Measurements from ENCODE around the gene ACSF3. TPM values are rescaled to one million over a fixed set of nuclear protein-coding genes. Genes with fewer than 3 reads are reported as not detected.
A peak's percentile ranks its signal among the peaks of the same experiment; 100 is the strongest.

ACSF3 gene
- total RNA-seq, 2 donors from 2014 or later = 34.8 to 35.5 TPM

DNA sequence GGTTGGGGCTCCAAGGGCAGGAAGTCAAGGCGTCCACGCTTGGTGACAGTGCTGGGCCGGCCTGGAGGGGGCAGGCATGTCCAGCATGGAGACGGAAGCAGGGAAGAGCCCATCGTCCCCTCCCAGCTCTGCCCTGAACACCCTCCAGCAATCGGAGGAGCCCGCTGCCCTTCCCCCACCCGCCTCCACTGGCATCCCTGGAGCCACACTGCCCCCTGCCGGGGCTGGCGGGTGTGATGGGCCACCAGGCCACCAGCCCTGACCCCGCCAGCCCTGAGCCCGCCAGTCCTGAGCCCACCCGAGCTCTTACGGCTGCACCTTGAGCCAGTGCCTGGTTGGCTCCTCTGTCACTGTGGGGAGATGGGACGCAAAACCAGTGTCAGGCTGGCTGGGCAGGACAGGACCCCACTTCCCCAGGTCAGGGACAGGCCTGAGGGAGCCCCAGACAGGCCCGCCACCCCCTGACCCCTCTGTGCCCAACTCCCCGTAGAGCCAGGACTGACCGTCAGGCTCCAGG, 73.8 kb downstream of the ACSF3 start:
- H3K4me1 Mint-ChIP-seq = peaks cover 4% of the 10 kb centered on the region

GRCh38 chr16:89168381-89169189, 74.9 kb downstream of the ACSF3 start:
- H3K36me3 Mint-ChIP-seq (ENCODE audit: low read depth) = no peaks in the 10 kb centered on the region
- Histone ChIP-seq H3K27ac (ENCODE audit: low read depth, low read length) (no peak overlapping the region), H3K9ac (ENCODE audit: extremely low read depth, low read length, poor library complexity, severe bottlenecking) (no peak overlapping the region), H3K4me3 (ENCODE audit: low read length) (no peak overlapping the region), H3K4me1 (ENCODE audit: control insufficient read depth, insufficient read depth, low read length) (peaks cover 2% of the 10 kb centered on the region), H3K27me3 (ENCODE audit: control insufficient read depth, insufficient read depth, low read length, poor library complexity, severe bottlenecking) (peaks cover 35% of the 10 kb centered on the region), H3K36me3 (ENCODE audit: control insufficient read depth, insufficient read depth, low read length) (no peaks in the 10 kb centered on the region), H3K9me3 (ENCODE audit: control insufficient read depth, low read length) (no peaks in the 10 kb centered on the region)
- H3K27me3 Mint-ChIP-seq (ENCODE audit: insufficient read depth) = peaks cover 26% of the 10 kb centered on the region
- TF ChIP-seq CTCF (conservative IDR thresholded peaks at IDR 0.05) = no peak
- peaks cover 4% of the 10 kb centered on the region for H3K4me1 Mint-ChIP-seq
- H3K4me3 Mint-ChIP-seq = no peak overlapping the region
- H3K27ac Mint-ChIP-seq = no peak overlapping the region
- no peaks in the 10 kb centered on the region for H3K9me3 Mint-ChIP-seq
- DNase-seq = no peak
- WGBS, 2 experiments (ENCODE audit: insufficient coverage in 1 of 2, insufficient read length in 1 of 2) = 87 to 89% methylated on average over 5 to 19 of the region's 23 CpGs

More for the DNA sequence above, 73.8 kb downstream of the ACSF3 start:
- DNase-seq = peak; percentile 98
- H3K27me3 ChIP-seq (ENCODE audit: control insufficient read depth, insufficient read depth, low read length, poor library complexity, severe bottlenecking) = peaks cover 26% of the 10 kb centered on the region
- no peaks in the 10 kb centered on the region for H3K4me1 ChIP-seq (ENCODE audit: control insufficient read depth, insufficient read depth, low read length)
- Mint-ChIP-seq H3K27me3 (ENCODE audit: insufficient read depth) (peaks cover 19% of the 10 kb centered on the region), H3K36me3 (ENCODE audit: low read depth) (no peaks in the 10 kb centered on the region), H3K4me3 (no peak overlapping the region), H3K9me3 (no peaks in the 10 kb centered on the region), H3K27ac (no peak overlapping the region)
- no peak overlapping the region for H3K27ac ChIP-seq (ENCODE audit: low read depth, low read length)
- peak; percentile 96 for TF ChIP-seq CTCF (conservative IDR thresholded peaks at IDR 0.05)
- WGBS, 2 experiments (ENCODE audit: insufficient coverage in 1 of 2, insufficient read length in 1 of 2) = 28 to 60% methylated on average over 3 to 18 of the region's 18 CpGs
- H3K36me3 ChIP-seq (ENCODE audit: control insufficient read depth, insufficient read depth, low read length) = no peaks in the 10 kb centered on the region
- H3K4me3 ChIP-seq (ENCODE audit: low read length) = no peak overlapping the region
- no peak overlapping the region for H3K9ac ChIP-seq (ENCODE audit: extremely low read depth, low read length, poor library complexity, severe bottlenecking)
- H3K9me3 ChIP-seq (ENCODE audit: control insufficient read depth, low read length) = no peaks in the 10 kb centered on the region

- H3K9me3 Mint-ChIP-seq = no peaks in the 10 kb centered on the region
- no peak overlapping the region for H3K9ac ChIP-seq (ENCODE audit: extremely low read depth, low read length, poor library complexity, severe bottlenecking)
- H3K27me3 Mint-ChIP-seq (ENCODE audit: insufficient read depth) = peaks cover 29% of the 10 kb centered on the region
- no peak for DNase-seq
- no peak for TF ChIP-seq CTCF (conservative IDR thresholded peaks at IDR 0.05)
- no peaks in the 10 kb centered on the region for H3K9me3 ChIP-seq (ENCODE audit: control insufficient read depth, low read length)
- H3K4me1 ChIP-seq (ENCODE audit: control insufficient read depth, insufficient read depth, low read length) = peaks cover 2% of the 10 kb centered on the region
- H3K27ac Mint-ChIP-seq = no peak overlapping the region
- no peak overlapping the region for H3K27ac ChIP-seq (ENCODE audit: low read depth, low read length)
- H3K27me3 ChIP-seq (ENCODE audit: control insufficient read depth, insufficient read depth, low read length, poor library complexity, severe bottlenecking) = peaks cover 38% of the 10 kb centered on the region
- H3K4me1 Mint-ChIP-seq = peaks cover 4% of the 10 kb centered on the region
- H3K4me3 Mint-ChIP-seq = no peak overlapping the region
- H3K36me3 ChIP-seq (ENCODE audit: control insufficient read depth, insufficient read depth, low read length) = no peaks in the 10 kb centered on the region
- no peak overlapping the region for H3K4me3 ChIP-seq (ENCODE audit: low read length)
- 85 to 100% methylated on average over 2 to 14 of the region's 14 CpGs for WGBS, 2 experiments (ENCODE audit: insufficient coverage in 1 of 2, insufficient read length in 1 of 2)
- H3K36me3 Mint-ChIP-seq (ENCODE audit: low read depth) = no peaks in the 10 kb centered on the region
These were observed 76.1 kb downstream of the ACSF3 start for GRCh38 chr16:89169778-89170177.
